AG04450 (cell line): Measurements from ENCODE around the gene GTF3C1. TPM values are rescaled to one million over a fixed set of nuclear protein-coding genes. Genes with fewer than 3 reads are reported as not detected.
A peak's percentile ranks its signal among the peaks of the same experiment; 100 is the strongest.

Source experiments
- CTCF ChIA-PET: fragments of 300-600, 350-600 bp; formaldehyde crosslinking; extraction: SDS; loops from one replicate; lab custom pipeline; 2022; ENCODE audit warnings: antibody characterized with exemption, inconsistent platforms; lab: Charles Lee
- POLR2A ChIA-PET: fragments of 350-600 bp; formaldehyde crosslinking; extraction: SDS; loops from one replicate; lab custom pipeline; 2021; ENCODE audit warnings: antibody characterized with exemption, inconsistent platforms; lab: Yijun Ruan, JAX
- DNase-seq: peaks from one replicate; pipeline ENCODE4 v3.0.0-alpha.2; 2011; ENCODE audit warnings: low read depth, low spot score
- H3K27ac ChIP-seq: one replicate; pipeline ENCODE4 v1.5.1; 2012; ENCODE audit warnings: low read depth, low read length, control low read depth
- H3K27me3 ChIP-seq: one replicate; pipeline ENCODE4 v1.6.0; 2012; ENCODE audit warnings: low read length; ENCODE audit not compliant: control insufficient read depth, insufficient read depth
- H3K4me3 ChIP-seq: 2 replicates; pipeline ENCODE4 v1.5.1; 2011; ENCODE audit warnings: mild to moderate bottlenecking, low read depth, low read length, control low read depth
- H3K9me3 ChIP-seq: 2 replicates; pipeline ENCODE4 v1.5.1; 2012; ENCODE audit warnings: low read length; ENCODE audit not compliant: control insufficient read depth, insufficient read depth
- polyA plus RNA-seq: library from polyadenylated mRNA; depleted of rRNA; stranded (reverse); fragments of >200 nt; gene quantifications from 2 replicates; pipeline ENCODE4 v1.2.3, GENCODE V29; 2011
- TF ChIP-seq, protein P1 (sequence below): IDR thresholded peaks from 2 replicates; pipeline ENCODE4 v1.5.1; 2011; ENCODE audit warnings: low read depth, low read length, control low read depth, inconsistent platforms

Gene GTF3C1
- polyA plus RNA-seq, 1 experiment: 40.2 TPM

DNA sequence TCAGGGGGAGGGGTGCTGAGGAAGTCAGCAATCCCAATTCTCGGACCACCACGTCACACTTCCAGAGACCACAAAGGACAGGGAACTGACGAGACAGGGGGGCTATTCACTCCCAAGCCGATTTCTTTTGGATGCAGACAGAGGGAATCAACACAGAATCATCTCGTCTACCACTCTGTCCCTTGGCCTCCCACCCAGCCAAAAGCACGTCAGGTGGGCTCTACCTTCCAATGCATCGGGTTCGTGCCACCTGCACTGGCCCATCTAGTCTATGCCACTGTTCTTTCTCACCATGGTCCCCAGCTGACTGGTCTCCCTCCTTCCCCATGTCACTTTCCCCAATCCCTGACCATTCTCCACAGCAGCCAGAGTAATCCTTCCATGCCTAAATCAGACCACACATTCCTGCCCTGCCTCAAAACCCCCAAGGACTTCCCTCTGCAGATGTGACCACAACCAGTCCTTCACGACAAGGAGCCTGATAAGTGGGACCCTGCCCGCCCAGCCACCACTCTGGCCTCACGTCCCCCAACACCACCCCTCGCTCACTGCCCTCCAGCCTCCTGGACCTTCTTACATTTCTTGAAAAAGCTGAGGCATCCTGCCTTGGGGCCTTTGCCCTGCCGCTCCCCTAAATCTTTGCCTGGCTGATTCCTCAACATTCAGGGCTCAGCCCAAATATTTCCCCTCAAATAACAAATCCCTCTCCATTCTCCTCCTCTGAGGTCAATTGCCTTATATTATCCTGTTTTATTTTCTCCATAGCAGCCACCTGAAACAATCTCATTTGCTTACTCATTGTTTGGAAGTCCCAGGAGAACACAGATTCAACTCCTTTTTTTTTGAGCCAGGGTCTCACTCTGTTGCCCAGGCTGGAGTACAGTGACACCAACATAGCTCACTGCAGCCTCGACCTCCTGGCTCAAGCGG, 77.4 kb downstream of the GTF3C1 start:
- H3K9me3 ChIP-seq: peaks cover 18% of the 10 kb centered on the region
- no peak overlapping the region for H3K27ac ChIP-seq
- DNase-seq: no peak
- TF ChIP-seq, protein P1, sequence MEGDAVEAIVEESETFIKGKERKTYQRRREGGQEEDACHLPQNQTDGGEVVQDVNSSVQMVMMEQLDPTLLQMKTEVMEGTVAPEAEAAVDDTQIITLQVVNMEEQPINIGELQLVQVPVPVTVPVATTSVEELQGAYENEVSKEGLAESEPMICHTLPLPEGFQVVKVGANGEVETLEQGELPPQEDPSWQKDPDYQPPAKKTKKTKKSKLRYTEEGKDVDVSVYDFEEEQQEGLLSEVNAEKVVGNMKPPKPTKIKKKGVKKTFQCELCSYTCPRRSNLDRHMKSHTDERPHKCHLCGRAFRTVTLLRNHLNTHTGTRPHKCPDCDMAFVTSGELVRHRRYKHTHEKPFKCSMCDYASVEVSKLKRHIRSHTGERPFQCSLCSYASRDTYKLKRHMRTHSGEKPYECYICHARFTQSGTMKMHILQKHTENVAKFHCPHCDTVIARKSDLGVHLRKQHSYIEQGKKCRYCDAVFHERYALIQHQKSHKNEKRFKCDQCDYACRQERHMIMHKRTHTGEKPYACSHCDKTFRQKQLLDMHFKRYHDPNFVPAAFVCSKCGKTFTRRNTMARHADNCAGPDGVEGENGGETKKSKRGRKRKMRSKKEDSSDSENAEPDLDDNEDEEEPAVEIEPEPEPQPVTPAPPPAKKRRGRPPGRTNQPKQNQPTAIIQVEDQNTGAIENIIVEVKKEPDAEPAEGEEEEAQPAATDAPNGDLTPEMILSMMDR: no peak
- H3K27me3 ChIP-seq: no peaks in the 10 kb centered on the region
- POLR2A ChIA-PET: no interaction called here
- CTCF ChIA-PET: no interaction called here
- no peak overlapping the region for H3K4me3 ChIP-seq

DNA sequence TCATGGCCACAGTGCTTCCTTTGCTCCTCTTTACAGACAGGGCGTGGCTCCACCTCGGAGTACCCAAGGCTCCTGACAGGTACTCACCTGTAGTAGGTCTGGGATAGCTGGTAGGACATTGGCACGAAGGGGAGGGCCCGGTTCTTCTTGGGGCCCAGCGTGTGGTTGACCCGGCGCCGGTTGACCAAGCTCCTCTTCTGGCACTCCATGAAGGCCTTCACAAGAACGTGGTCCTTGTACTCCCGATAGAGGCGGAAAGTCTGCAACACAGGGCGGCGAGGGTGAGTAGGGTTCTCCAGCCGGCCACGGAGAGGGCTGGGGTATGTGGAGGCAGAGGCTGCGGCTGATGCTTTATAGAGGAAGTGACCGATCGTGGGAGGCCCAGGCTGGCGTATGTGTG, 78.1 kb downstream of the GTF3C1 start:
- POLR2A ChIA-PET: no interaction called here
- no peak for DNase-seq
- TF ChIP-seq, protein P1: no peak
- Histone ChIP-seq H3K9me3 (peaks cover 23% of the 10 kb centered on the region), H3K27ac (no peak overlapping the region), H3K4me3 (no peak overlapping the region), H3K27me3 (no peaks in the 10 kb centered on the region)
- CTCF ChIA-PET: no interaction called here

DNA sequence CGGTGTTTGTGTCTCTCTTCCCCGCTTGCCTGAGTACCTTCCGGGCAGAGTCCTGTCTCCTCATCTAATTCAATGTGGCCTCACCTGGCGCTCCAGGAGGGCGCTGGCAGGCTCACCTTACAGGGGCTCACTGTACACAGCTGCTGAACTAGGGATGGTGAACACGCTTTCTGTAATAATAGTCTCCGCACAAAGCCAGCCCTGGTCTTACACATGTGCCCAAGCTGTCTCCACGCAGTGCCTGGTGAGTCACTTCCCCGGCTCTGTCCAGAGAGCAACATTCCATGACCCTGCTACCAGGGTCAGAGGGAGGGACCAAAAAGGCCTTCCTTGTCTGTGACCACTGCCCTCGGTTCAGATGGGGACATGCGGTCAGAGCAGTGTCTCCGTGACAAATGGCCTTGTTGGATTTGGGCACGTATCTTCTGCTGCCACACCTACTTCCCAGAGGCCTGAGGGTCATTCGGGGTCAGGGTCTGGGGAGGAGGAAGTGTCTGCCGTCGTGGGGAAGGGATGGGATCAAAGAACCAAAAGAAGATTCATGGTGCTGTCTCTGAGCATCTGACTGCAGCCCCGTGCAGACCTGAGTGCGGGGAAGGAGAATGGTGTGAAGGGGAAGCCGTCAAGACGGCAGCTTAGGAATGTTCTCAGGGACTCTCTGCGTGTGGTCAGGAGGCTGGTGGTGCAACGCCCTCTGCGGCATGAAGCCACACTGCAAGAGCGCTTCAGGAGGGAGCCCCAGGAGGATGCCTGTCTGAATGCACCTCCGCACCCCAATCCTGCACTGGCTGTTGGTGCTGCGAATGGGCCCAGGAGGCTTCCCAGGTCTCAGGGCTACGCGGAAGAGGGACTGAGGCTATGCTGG, 78.9 kb downstream of the GTF3C1 start:
- DNase-seq: peak; percentile 10
- Histone ChIP-seq H3K9me3 (peaks cover 23% of the 10 kb centered on the region), H3K27me3 (no peaks in the 10 kb centered on the region), H3K27ac (peak overlapping the region; percentile 11), H3K4me3 (no peak overlapping the region)
- CTCF ChIA-PET: no interaction called here
- TF ChIP-seq, protein P1: no peak
- POLR2A ChIA-PET: no interaction called here

DNA sequence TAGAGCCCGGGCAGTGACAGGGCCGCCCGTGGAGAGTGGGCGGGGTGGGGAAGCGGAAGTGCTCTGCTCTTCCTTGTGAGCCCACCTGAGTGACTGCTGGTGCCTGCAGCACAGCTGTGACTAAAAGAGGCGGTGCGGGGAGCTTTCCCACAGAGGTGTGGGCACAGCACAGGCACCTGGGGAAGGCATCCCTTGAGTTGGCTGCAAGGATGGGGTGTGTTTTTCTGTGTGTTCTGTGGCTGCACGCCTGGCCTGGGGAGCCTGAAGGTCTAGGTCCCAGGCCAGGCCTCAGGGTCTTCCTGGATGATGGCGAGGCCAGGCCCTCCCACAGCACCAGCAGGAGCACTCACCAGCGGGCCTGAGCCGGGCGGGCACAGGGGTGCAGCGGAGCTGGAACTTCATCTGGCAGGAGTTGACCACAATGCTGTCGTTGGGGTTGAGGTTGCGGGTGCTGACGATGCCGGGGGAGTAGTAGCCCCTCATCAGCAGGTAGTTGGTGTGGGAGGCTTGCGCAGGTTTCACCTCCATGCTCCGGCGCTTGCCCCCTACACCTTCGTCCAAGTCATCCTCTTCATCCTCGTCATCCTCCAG, 80.7 kb downstream of the GTF3C1 start:
- CTCF ChIA-PET: interaction anchor here (1.7 kb wide), 1 partner anchor 359 kb away, joined by 4 read pairs; no protein-coding TSS in a partner anchor
- no peak overlapping the region for H3K27ac ChIP-seq
- TF ChIP-seq, protein P1: no peak
- peaks cover 23% of the 10 kb centered on the region for H3K9me3 ChIP-seq
- POLR2A ChIA-PET: no interaction called here
- DNase-seq: no peak
- no peaks in the 10 kb centered on the region for H3K27me3 ChIP-seq
- H3K4me3 ChIP-seq: no peak overlapping the region
